WTC11 (cell line): Measurements from ENCODE around the gene ATF4. TPM values are rescaled to one million over a fixed set of nuclear protein-coding genes. Genes with fewer than 3 reads are reported as not detected.

Experiments
- ATAC-seq: fragments of 200-7000 bp; cut with Tn5 transposase; 2 replicates; pipeline ENCODE4 v1.10.0; 2021; ENCODE audit warnings: mild to moderate bottlenecking, moderate library complexity
- CTCF ChIA-PET: fragments of 300-600 bp; sonication (Branson Sonifier 250); formaldehyde crosslinking; loops from one replicate; lab custom pipeline; 2021; ENCODE audit warnings: antibody characterized with exemption; lab: Charles Lee
- POLR2A ChIA-PET: fragments of 350-600 bp; sonication (Branson Sonifier 250); formaldehyde crosslinking; loops from one replicate; lab custom pipeline; 2021; ENCODE audit warnings: antibody characterized with exemption; lab: Charles Lee
- DNase-seq: peaks from one replicate; pipeline ENCODE4 v3.0.0; 2021; ENCODE audit warnings: low spot score
- H3K27ac Mint-ChIP-seq: 2 replicates; pipeline ENCODE4 v1.8.0; 2021; ENCODE audit warnings: mixed read lengths
- H3K27me3 Mint-ChIP-seq: 2 replicates; pipeline ENCODE4 v1.8.0; 2021; ENCODE audit warnings: low read depth, mild to moderate bottlenecking, moderate library complexity, mixed read lengths
- H3K36me3 Mint-ChIP-seq: 2 replicates; pipeline ENCODE4 v1.8.0; 2021; ENCODE audit warnings: mixed read lengths
- H3K4me1 Mint-ChIP-seq: 2 replicates; pipeline ENCODE4 v1.8.0; 2022; ENCODE audit warnings: mixed read lengths
- H3K4me3 Mint-ChIP-seq: 2 replicates; pipeline ENCODE4 v1.8.0; 2021; ENCODE audit warnings: mild to moderate bottlenecking, moderate library complexity, mixed read lengths
- H3K9me3 Mint-ChIP-seq: 2 replicates; pipeline ENCODE4 v1.8.0; 2021; ENCODE audit warnings: mixed read lengths
- CBFB ChIP-seq: sonication (generic); formaldehyde crosslinking; IDR thresholded peaks from 2 replicates; pipeline ENCODE4 v1.8.1; 2022; ENCODE audit warnings: mild to moderate bottlenecking, low read depth, missing genetic modification reagents
- FOXJ3 ChIP-seq: sonication (generic); formaldehyde crosslinking; IDR thresholded peaks from 2 replicates; pipeline ENCODE4 v1.9.0; 2021; ENCODE audit warnings: missing genetic modification reagents, mild to moderate bottlenecking, borderline replicate concordance
- FOXK1 ChIP-seq: sonication (generic); formaldehyde crosslinking; IDR thresholded peaks from 2 replicates; pipeline ENCODE4 v1.8.0; 2022; ENCODE audit warnings: mild to moderate bottlenecking, moderate library complexity, missing genetic modification reagents
- GABPB1 ChIP-seq: sonication (generic); formaldehyde crosslinking; IDR thresholded peaks from 2 replicates; pipeline ENCODE4 v1.8.1; 2023; ENCODE audit warnings: mild to moderate bottlenecking, missing genetic modification reagents
- KAT7 ChIP-seq: sonication (generic); formaldehyde crosslinking; IDR thresholded peaks from 2 replicates; pipeline ENCODE4 v1.8.1; 2023; ENCODE audit warnings: missing genetic modification reagents, mild to moderate bottlenecking, borderline replicate concordance
- OVOL2 ChIP-seq: fragments of 250-450 bp; sonication (Bioruptor Pico); IDR thresholded peaks from 2 replicates; pipeline ENCODE4 v1.9.0; 2021; ENCODE audit warnings: mild to moderate bottlenecking, borderline replicate concordance
- RELA ChIP-seq: sonication (generic); formaldehyde crosslinking; IDR thresholded peaks from 2 replicates; pipeline ENCODE4 v1.8.1; 2022; ENCODE audit warnings: missing genetic modification reagents, mild to moderate bottlenecking, borderline replicate concordance
- SOX15 ChIP-seq: fragments of 250-450 bp; sonication (Bioruptor Pico); IDR thresholded peaks from 2 replicates; pipeline ENCODE4 v1.9.0; 2021; ENCODE audit warnings: mild to moderate bottlenecking
- SP1 ChIP-seq: sonication (generic); formaldehyde crosslinking; conservative IDR thresholded peaks from 2 replicates; pipeline ENCODE4 v1.8.1; 2022; ENCODE audit warnings: missing genetic modification reagents
- TCF7 ChIP-seq: sonication (generic); formaldehyde crosslinking; IDR thresholded peaks from 2 replicates; pipeline ENCODE4 v1.8.0; 2022; ENCODE audit warnings: mild to moderate bottlenecking, low read depth, missing genetic modification reagents, moderate library complexity
- ZNF263 ChIP-seq: sonication (generic); formaldehyde crosslinking; IDR thresholded peaks from 2 replicates; pipeline ENCODE4 v1.8.1; 2022; ENCODE audit warnings: low read depth, mild to moderate bottlenecking, moderate library complexity, missing genetic modification reagents
- total RNA-seq: library from RNA; stranded (reverse); gene quantifications from 3 replicates; pipeline ENCODE4 v1.2.3, GENCODE V29; 2021
- TF ChIP-seq, protein P1 (sequence below): sonication (generic); formaldehyde crosslinking; IDR thresholded peaks from 2 replicates; pipeline ENCODE4 v1.8.0; 2023; ENCODE audit warnings: missing genetic modification reagents, mild to moderate bottlenecking, borderline replicate concordance
- TF ChIP-seq, protein P2 (sequence below): sonication (generic); formaldehyde crosslinking; IDR thresholded peaks from 2 replicates; pipeline ENCODE4 v1.8.1; 2023; ENCODE audit warnings: mild to moderate bottlenecking, missing genetic modification reagents, moderate library complexity
- TF ChIP-seq, protein P3 (sequence below): fragments of 250-450 bp; sonication (Bioruptor Pico); IDR thresholded peaks from 2 replicates; pipeline ENCODE4 v1.9.0; 2021; ENCODE audit warnings: mild to moderate bottlenecking, borderline replicate concordance
- TF ChIP-seq, protein P4 (sequence below): sonication (generic); formaldehyde crosslinking; IDR thresholded peaks from 2 replicates; pipeline ENCODE4 v1.8.1; 2022; ENCODE audit warnings: mild to moderate bottlenecking, moderate library complexity, missing genetic modification reagents
- TF ChIP-seq, protein P5 (sequence below): fragments of 250-450 bp; sonication (Bioruptor Pico); IDR thresholded peaks from 2 replicates; pipeline ENCODE4 v1.9.0; 2021; ENCODE audit warnings: moderate library complexity, mild to moderate bottlenecking, inconsistent platforms, borderline replicate concordance
- TF ChIP-seq, protein P6 (sequence below): sonication (generic); formaldehyde crosslinking; IDR thresholded peaks from 2 replicates; pipeline ENCODE4 v1.8.0; 2023; ENCODE audit warnings: missing genetic modification reagents
- TF ChIP-seq, protein P7 (sequence below): sonication (generic); formaldehyde crosslinking; conservative IDR thresholded peaks from 2 replicates; pipeline ENCODE4 v1.8.1; 2023; ENCODE audit warnings: mild to moderate bottlenecking, low read depth, missing genetic modification reagents, moderate library complexity

The ATF4 gene
- total RNA-seq, 1 experiment from 2014 or later, result 460 TPM

DNA sequence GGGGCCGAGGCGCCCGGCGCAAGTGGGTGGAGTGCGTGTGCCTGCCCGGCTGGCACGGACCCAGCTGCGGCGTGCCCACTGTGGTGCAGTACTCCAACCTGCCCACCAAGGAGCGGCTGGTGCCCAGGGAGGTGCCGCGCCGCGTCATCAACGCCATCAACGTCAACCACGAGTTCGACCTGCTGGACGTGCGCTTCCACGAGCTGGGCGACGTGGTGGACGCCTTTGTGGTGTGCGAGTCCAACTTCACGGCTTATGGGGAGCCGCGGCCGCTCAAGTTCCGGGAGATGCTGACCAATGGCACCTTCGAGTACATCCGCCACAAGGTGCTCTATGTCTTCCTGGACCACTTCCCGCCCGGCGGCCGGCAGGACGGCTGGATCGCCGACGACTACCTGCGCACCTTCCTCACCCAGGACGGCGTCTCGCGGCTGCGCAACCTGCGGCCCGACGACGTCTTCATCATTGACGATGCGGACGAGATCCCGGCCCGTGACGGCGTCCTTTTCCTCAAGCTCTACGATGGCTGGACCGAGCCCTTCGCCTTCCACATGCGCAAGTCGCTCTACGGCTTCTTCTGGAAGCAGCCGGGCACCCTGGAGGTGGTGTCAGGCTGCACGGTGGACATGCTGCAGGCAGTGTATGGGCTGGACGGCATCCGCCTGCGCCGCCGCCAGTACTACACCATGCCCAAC is 32.4 kb upstream of the ATF4 start:
- Mint-ChIP-seq H3K27ac (no peak overlapping the region), H3K36me3 (no peaks in the 10 kb centered on the region), H3K27me3 (no peaks in the 10 kb centered on the region; the same call in 1 of the 2 replicates), H3K4me1 (peaks cover 8% of the 10 kb centered on the region), H3K9me3 (no peaks in the 10 kb centered on the region), H3K4me3 (no peak overlapping the region)
- DNase-seq, result no peak
- ChIA-PET CTCF (interaction anchor here (0.9 to 2.0 kb wide), 4 partner anchors 8 to 47 kb away, joined by 3 to 7 read pairs (median 4); no protein-coding TSS in a partner anchor), POLR2A (interaction anchor here (1.1 kb wide), 1 partner anchor 14 kb away, joined by 3 read pairs; the partner anchor contains the start of gene MIEF1)
- no peak for ATAC-seq
- TF ChIP-seq, protein P1, sequence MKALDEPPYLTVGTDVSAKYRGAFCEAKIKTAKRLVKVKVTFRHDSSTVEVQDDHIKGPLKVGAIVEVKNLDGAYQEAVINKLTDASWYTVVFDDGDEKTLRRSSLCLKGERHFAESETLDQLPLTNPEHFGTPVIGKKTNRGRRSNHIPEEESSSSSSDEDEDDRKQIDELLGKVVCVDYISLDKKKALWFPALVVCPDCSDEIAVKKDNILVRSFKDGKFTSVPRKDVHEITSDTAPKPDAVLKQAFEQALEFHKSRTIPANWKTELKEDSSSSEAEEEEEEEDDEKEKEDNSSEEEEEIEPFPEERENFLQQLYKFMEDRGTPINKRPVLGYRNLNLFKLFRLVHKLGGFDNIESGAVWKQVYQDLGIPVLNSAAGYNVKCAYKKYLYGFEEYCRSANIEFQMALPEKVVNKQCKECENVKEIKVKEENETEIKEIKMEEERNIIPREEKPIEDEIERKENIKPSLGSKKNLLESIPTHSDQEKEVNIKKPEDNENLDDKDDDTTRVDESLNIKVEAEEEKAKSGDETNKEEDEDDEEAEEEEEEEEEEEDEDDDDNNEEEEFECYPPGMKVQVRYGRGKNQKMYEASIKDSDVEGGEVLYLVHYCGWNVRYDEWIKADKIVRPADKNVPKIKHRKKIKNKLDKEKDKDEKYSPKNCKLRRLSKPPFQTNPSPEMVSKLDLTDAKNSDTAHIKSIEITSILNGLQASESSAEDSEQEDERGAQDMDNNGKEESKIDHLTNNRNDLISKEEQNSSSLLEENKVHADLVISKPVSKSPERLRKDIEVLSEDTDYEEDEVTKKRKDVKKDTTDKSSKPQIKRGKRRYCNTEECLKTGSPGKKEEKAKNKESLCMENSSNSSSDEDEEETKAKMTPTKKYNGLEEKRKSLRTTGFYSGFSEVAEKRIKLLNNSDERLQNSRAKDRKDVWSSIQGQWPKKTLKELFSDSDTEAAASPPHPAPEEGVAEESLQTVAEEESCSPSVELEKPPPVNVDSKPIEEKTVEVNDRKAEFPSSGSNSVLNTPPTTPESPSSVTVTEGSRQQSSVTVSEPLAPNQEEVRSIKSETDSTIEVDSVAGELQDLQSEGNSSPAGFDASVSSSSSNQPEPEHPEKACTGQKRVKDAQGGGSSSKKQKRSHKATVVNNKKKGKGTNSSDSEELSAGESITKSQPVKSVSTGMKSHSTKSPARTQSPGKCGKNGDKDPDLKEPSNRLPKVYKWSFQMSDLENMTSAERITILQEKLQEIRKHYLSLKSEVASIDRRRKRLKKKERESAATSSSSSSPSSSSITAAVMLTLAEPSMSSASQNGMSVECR (CRISPR knock-in tag), result no peak
- TF ChIP-seq OVOL2 (CRISPR knock-in tag) (no peak), GABPB1 (no peak), RELA (CRISPR knock-in tag) (no peak), SOX15 (CRISPR knock-in tag) (no peak), FOXJ3 (no peak), TCF7 (CRISPR knock-in tag) (no peak), CBFB (CRISPR knock-in tag) (no peak)
- TF ChIP-seq, protein P2, sequence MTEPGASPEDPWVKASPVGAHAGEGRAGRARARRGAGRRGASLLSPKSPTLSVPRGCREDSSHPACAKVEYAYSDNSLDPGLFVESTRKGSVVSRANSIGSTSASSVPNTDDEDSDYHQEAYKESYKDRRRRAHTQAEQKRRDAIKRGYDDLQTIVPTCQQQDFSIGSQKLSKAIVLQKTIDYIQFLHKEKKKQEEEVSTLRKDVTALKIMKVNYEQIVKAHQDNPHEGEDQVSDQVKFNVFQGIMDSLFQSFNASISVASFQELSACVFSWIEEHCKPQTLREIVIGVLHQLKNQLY, result no peak

DNA sequence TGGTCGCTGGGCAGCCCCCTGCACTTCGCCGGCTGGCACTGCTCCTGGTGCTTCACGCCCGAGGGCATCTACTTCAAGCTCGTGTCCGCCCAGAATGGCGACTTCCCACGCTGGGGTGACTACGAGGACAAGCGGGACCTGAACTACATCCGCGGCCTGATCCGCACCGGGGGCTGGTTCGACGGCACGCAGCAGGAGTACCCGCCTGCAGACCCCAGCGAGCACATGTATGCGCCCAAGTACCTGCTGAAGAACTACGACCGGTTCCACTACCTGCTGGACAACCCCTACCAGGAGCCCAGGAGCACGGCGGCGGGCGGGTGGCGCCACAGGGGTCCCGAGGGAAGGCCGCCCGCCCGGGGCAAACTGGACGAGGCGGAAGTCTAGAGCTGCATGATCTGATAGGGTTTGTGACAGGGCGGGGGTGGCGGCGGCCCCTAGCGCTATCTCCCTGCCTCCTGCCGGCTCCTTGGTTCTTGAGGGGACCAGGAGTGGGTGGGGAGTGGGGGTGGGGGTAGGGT is 31.7 kb upstream of the ATF4 start:
- ChIA-PET POLR2A (no interaction called here), CTCF (interaction anchor here (0.9 to 2.2 kb wide), 3 partner anchors 46 to 89 kb away, joined by 3 to 8 read pairs (median 5); partner anchors contain the start of gene TAB1)
- H3K27me3 Mint-ChIP-seq, result peaks cover 3% of the 10 kb centered on the region
- H3K4me1 Mint-ChIP-seq, result peaks cover 8% of the 10 kb centered on the region
- ATAC-seq (no peak), DNase-seq (no peak)
- H3K4me3 Mint-ChIP-seq, result no peak overlapping the region
- no peaks in the 10 kb centered on the region for H3K36me3 Mint-ChIP-seq
- H3K27ac Mint-ChIP-seq, result no peak overlapping the region
- H3K9me3 Mint-ChIP-seq, result no peaks in the 10 kb centered on the region
- TF ChIP-seq, protein P3, sequence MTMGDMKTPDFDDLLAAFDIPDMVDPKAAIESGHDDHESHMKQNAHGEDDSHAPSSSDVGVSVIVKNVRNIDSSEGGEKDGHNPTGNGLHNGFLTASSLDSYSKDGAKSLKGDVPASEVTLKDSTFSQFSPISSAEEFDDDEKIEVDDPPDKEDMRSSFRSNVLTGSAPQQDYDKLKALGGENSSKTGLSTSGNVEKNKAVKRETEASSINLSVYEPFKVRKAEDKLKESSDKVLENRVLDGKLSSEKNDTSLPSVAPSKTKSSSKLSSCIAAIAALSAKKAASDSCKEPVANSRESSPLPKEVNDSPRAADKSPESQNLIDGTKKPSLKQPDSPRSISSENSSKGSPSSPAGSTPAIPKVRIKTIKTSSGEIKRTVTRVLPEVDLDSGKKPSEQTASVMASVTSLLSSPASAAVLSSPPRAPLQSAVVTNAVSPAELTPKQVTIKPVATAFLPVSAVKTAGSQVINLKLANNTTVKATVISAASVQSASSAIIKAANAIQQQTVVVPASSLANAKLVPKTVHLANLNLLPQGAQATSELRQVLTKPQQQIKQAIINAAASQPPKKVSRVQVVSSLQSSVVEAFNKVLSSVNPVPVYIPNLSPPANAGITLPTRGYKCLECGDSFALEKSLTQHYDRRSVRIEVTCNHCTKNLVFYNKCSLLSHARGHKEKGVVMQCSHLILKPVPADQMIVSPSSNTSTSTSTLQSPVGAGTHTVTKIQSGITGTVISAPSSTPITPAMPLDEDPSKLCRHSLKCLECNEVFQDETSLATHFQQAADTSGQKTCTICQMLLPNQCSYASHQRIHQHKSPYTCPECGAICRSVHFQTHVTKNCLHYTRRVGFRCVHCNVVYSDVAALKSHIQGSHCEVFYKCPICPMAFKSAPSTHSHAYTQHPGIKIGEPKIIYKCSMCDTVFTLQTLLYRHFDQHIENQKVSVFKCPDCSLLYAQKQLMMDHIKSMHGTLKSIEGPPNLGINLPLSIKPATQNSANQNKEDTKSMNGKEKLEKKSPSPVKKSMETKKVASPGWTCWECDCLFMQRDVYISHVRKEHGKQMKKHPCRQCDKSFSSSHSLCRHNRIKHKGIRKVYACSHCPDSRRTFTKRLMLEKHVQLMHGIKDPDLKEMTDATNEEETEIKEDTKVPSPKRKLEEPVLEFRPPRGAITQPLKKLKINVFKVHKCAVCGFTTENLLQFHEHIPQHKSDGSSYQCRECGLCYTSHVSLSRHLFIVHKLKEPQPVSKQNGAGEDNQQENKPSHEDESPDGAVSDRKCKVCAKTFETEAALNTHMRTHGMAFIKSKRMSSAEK (CRISPR knock-in tag), result no peak
- TF ChIP-seq, protein P4, sequence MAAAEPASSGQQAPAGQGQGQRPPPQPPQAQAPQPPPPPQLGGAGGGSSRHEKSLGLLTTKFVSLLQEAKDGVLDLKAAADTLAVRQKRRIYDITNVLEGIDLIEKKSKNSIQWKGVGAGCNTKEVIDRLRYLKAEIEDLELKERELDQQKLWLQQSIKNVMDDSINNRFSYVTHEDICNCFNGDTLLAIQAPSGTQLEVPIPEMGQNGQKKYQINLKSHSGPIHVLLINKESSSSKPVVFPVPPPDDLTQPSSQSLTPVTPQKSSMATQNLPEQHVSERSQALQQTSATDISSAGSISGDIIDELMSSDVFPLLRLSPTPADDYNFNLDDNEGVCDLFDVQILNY (CRISPR knock-in tag), result no peak
- TF ChIP-seq ZNF263 (CRISPR knock-in tag) (no peak), GABPB1 (no peak), SP1 (no peak), KAT7 (CRISPR knock-in tag) (no peak), FOXK1 (CRISPR knock-in tag) (no peak)
- TF ChIP-seq, protein P5, sequence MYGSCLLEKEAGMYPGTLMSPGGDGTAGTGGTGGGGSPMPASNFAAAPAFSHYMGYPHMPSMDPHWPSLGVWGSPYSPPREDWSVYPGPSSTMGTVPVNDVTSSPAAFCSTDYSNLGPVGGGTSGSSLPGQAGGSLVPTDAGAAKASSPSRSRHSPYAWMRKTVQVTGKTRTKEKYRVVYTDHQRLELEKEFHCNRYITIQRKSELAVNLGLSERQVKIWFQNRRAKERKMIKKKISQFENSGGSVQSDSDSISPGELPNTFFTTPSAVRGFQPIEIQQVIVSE (CRISPR knock-in tag), result no peak
- TF ChIP-seq, protein P6, sequence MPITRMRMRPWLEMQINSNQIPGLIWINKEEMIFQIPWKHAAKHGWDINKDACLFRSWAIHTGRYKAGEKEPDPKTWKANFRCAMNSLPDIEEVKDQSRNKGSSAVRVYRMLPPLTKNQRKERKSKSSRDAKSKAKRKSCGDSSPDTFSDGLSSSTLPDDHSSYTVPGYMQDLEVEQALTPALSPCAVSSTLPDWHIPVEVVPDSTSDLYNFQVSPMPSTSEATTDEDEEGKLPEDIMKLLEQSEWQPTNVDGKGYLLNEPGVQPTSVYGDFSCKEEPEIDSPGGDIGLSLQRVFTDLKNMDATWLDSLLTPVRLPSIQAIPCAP (CRISPR knock-in tag), result no peak
- TF ChIP-seq, protein P7, sequence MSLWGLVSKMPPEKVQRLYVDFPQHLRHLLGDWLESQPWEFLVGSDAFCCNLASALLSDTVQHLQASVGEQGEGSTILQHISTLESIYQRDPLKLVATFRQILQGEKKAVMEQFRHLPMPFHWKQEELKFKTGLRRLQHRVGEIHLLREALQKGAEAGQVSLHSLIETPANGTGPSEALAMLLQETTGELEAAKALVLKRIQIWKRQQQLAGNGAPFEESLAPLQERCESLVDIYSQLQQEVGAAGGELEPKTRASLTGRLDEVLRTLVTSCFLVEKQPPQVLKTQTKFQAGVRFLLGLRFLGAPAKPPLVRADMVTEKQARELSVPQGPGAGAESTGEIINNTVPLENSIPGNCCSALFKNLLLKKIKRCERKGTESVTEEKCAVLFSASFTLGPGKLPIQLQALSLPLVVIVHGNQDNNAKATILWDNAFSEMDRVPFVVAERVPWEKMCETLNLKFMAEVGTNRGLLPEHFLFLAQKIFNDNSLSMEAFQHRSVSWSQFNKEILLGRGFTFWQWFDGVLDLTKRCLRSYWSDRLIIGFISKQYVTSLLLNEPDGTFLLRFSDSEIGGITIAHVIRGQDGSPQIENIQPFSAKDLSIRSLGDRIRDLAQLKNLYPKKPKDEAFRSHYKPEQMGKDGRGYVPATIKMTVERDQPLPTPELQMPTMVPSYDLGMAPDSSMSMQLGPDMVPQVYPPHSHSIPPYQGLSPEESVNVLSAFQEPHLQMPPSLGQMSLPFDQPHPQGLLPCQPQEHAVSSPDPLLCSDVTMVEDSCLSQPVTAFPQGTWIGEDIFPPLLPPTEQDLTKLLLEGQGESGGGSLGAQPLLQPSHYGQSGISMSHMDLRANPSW (CRISPR knock-in tag), result no peak
